ENCODE measurements around the gene DTHD1.

The DTHD1 gene

GRCh38 chr4:36278789-36279188 lies 2.6 kb upstream of the DTHD1 start:
- Histone ChIP-seq H3K27ac (ENCODE audit: low read depth, low read length) (no peak overlapping the region), H3K9ac (ENCODE audit: low read length) (no peak overlapping the region), H3K4me3 (ENCODE audit: low read length) (no peak overlapping the region), H3K27me3 (ENCODE audit: control insufficient read depth, insufficient read depth, low read length) (no peaks in the 10 kb centered on the region), H3K36me3 (ENCODE audit: control insufficient read depth, insufficient read depth, low read length) (no peaks in the 10 kb centered on the region), H3K4me1 (ENCODE audit: control insufficient read depth, insufficient read depth, low read length) (no peaks in the 10 kb centered on the region)

GRCh38 chr4:36280555-36280954 lies 861 bp upstream of the DTHD1 start:
- Histone ChIP-seq H3K9ac (ENCODE audit: low read length) (no peak overlapping the region), H3K27ac (ENCODE audit: low read depth, low read length) (no peak overlapping the region), H3K4me3 (ENCODE audit: low read length) (no peak overlapping the region), H3K27me3 (ENCODE audit: control insufficient read depth, insufficient read depth, low read length) (no peaks in the 10 kb centered on the region), H3K36me3 (ENCODE audit: control insufficient read depth, insufficient read depth, low read length) (no peaks in the 10 kb centered on the region), H3K4me1 (ENCODE audit: control insufficient read depth, insufficient read depth, low read length) (no peaks in the 10 kb centered on the region)

GRCh38 chr4:36282503-36283030 lies 1.2 kb downstream of the DTHD1 start:
- H3K9ac ChIP-seq (ENCODE audit: low read length) = no peak overlapping the region

GRCh38 chr4:36283912-36284465 lies 2.6 kb downstream of the DTHD1 start:
- Histone ChIP-seq H3K27ac (ENCODE audit: low read depth, low read length) (no peak overlapping the region), H3K36me3 (ENCODE audit: control insufficient read depth, insufficient read depth, low read length) (no peaks in the 10 kb centered on the region), H3K27me3 (ENCODE audit: control insufficient read depth, insufficient read depth, low read length) (no peaks in the 10 kb centered on the region), H3K4me3 (ENCODE audit: low read length) (no peak overlapping the region), H3K9ac (ENCODE audit: low read length) (no peak overlapping the region), H3K4me1 (ENCODE audit: control insufficient read depth, insufficient read depth, low read length) (no peaks in the 10 kb centered on the region)

More at GRCh38 chr4:36282503-36283030, 1.2 kb downstream of the DTHD1 start:
- Histone ChIP-seq H3K36me3 (ENCODE audit: control insufficient read depth, insufficient read depth, low read length) (no peaks in the 10 kb centered on the region), H3K27ac (ENCODE audit: low read depth, low read length) (no peak overlapping the region), H3K27me3 (ENCODE audit: control insufficient read depth, insufficient read depth, low read length) (no peaks in the 10 kb centered on the region), H3K4me3 (ENCODE audit: low read length) (no peak overlapping the region), H3K4me1 (ENCODE audit: control insufficient read depth, insufficient read depth, low read length) (no peaks in the 10 kb centered on the region)

- Histone ChIP-seq H3K27ac (ENCODE audit: low read depth, low read length) (no peak overlapping the region), H3K36me3 (ENCODE audit: control insufficient read depth, insufficient read depth, low read length) (no peaks in the 10 kb centered on the region), H3K4me3 (ENCODE audit: low read length) (no peak overlapping the region), H3K4me1 (ENCODE audit: control insufficient read depth, insufficient read depth, low read length) (no peaks in the 10 kb centered on the region), H3K27me3 (ENCODE audit: control insufficient read depth, insufficient read depth, low read length) (no peaks in the 10 kb centered on the region), H3K9ac (ENCODE audit: low read length) (no peak overlapping the region)
These were observed 4.5 kb downstream of the DTHD1 start for GRCh38 chr4:36285784-36286480.

- Histone ChIP-seq H3K27ac (ENCODE audit: low read depth, low read length) (no peak overlapping the region), H3K27me3 (ENCODE audit: control insufficient read depth, insufficient read depth, low read length) (no peaks in the 10 kb centered on the region), H3K4me3 (ENCODE audit: low read length) (no peak overlapping the region), H3K9ac (ENCODE audit: low read length) (no peak overlapping the region), H3K4me1 (ENCODE audit: control insufficient read depth, insufficient read depth, low read length) (no peaks in the 10 kb centered on the region), H3K36me3 (ENCODE audit: control insufficient read depth, insufficient read depth, low read length) (no peaks in the 10 kb centered on the region)
These were observed 5.1 kb downstream of the DTHD1 start for GRCh38 chr4:36286481-36286871.

GRCh38 chr4:36288731-36289426 lies 7.5 kb downstream of the DTHD1 start:
- Histone ChIP-seq H3K36me3 (ENCODE audit: control insufficient read depth, insufficient read depth, low read length) (no peaks in the 10 kb centered on the region), H3K27me3 (ENCODE audit: control insufficient read depth, insufficient read depth, low read length) (no peaks in the 10 kb centered on the region), H3K9ac (ENCODE audit: low read length) (no peak overlapping the region), H3K4me1 (ENCODE audit: control insufficient read depth, insufficient read depth, low read length) (no peaks in the 10 kb centered on the region), H3K27ac (ENCODE audit: low read depth, low read length) (no peak overlapping the region), H3K4me3 (ENCODE audit: low read length) (no peak overlapping the region)

- Histone ChIP-seq H3K9ac (ENCODE audit: low read length) (no peak overlapping the region), H3K4me1 (ENCODE audit: control insufficient read depth, insufficient read depth, low read length) (no peaks in the 10 kb centered on the region), H3K4me3 (ENCODE audit: low read length) (no peak overlapping the region), H3K27ac (ENCODE audit: low read depth, low read length) (no peak overlapping the region), H3K27me3 (ENCODE audit: control insufficient read depth, insufficient read depth, low read length) (no peaks in the 10 kb centered on the region), H3K36me3 (ENCODE audit: control insufficient read depth, insufficient read depth, low read length) (no peaks in the 10 kb centered on the region)
These were observed 9.2 kb downstream of the DTHD1 start for GRCh38 chr4:36290641-36291040.

- H3K27ac ChIP-seq (ENCODE audit: low read depth, low read length) = no peak overlapping the region
- no peaks in the 10 kb centered on the region for H3K4me1 ChIP-seq (ENCODE audit: control insufficient read depth, insufficient read depth, low read length)
- H3K9ac ChIP-seq (ENCODE audit: low read length) = no peak overlapping the region
- H3K36me3 ChIP-seq (ENCODE audit: control insufficient read depth, insufficient read depth, low read length) = no peaks in the 10 kb centered on the region
- H3K27me3 ChIP-seq (ENCODE audit: control insufficient read depth, insufficient read depth, low read length) = no peaks in the 10 kb centered on the region
- H3K4me3 ChIP-seq (ENCODE audit: low read length) = no peak overlapping the region
These were observed 11.3 kb downstream of the DTHD1 start for GRCh38 chr4:36292556-36293188.

GRCh38 chr4:36301127-36301526 lies 19.7 kb downstream of the DTHD1 start:
- Histone ChIP-seq H3K4me3 (ENCODE audit: low read length) (no peak overlapping the region), H3K27ac (ENCODE audit: low read depth, low read length) (no peak overlapping the region), H3K27me3 (ENCODE audit: control insufficient read depth, insufficient read depth, low read length) (no peaks in the 10 kb centered on the region), H3K9ac (ENCODE audit: low read length) (no peak overlapping the region), H3K4me1 (ENCODE audit: control insufficient read depth, insufficient read depth, low read length) (no peaks in the 10 kb centered on the region), H3K36me3 (ENCODE audit: control insufficient read depth, insufficient read depth, low read length) (no peaks in the 10 kb centered on the region)

GRCh38 chr4:36303426-36304137 lies 22.2 kb downstream of the DTHD1 start:
- H3K36me3 ChIP-seq (ENCODE audit: control insufficient read depth, insufficient read depth, low read length) = no peaks in the 10 kb centered on the region
- H3K27ac ChIP-seq (ENCODE audit: low read depth, low read length) = no peak overlapping the region
- no peaks in the 10 kb centered on the region for H3K27me3 ChIP-seq (ENCODE audit: control insufficient read depth, insufficient read depth, low read length)
- no peak overlapping the region for H3K9ac ChIP-seq (ENCODE audit: low read length)
- no peak overlapping the region for H3K4me3 ChIP-seq (ENCODE audit: low read length)
- no peaks in the 10 kb centered on the region for H3K4me1 ChIP-seq (ENCODE audit: control insufficient read depth, insufficient read depth, low read length)

GRCh38 chr4:36304138-36304681 lies 22.8 kb downstream of the DTHD1 start:
- Histone ChIP-seq H3K27ac (ENCODE audit: low read depth, low read length) (no peak overlapping the region), H3K9ac (ENCODE audit: low read length) (no peak overlapping the region), H3K4me1 (ENCODE audit: control insufficient read depth, insufficient read depth, low read length) (no peaks in the 10 kb centered on the region), H3K36me3 (ENCODE audit: control insufficient read depth, insufficient read depth, low read length) (no peaks in the 10 kb centered on the region), H3K4me3 (ENCODE audit: low read length) (no peak overlapping the region), H3K27me3 (ENCODE audit: control insufficient read depth, insufficient read depth, low read length) (no peaks in the 10 kb centered on the region)

Data from rectal smooth muscle tissue (tissue), 1 donor.